ENCODE results near the gene FNDC1.

GRCh38 chr6:159255434-159255951 is 86.3 kb downstream of the FNDC1 start:
- no peak for TF ChIP-seq GATA3 (IDR thresholded peaks at IDR 0.05; ENCODE audit: low read depth, low read length)
- no peak for TF ChIP-seq GATA2 (IDR thresholded peaks at IDR 0.05; ENCODE audit: low read depth, low read length)

Measured in SH-SY5Y (cell line).